Medulla oblongata (tissue), 1 donor: ENCODE data around the gene MTFR1L.

Source experiments
- DNase-seq: peaks from one replicate; pipeline ENCODE4 v3.0.0-alpha.2; 2015; ENCODE audit errors: extremely low spot score

The MTFR1L gene

GRCh38 chr1:25790472-25790871 lies 29.3 kb upstream of the MTFR1L start:
- no peak for DNase-seq

GRCh38 chr1:25792115-25792514 lies 27.6 kb upstream of the MTFR1L start:
- DNase-seq = no peak

- DNase-seq = no peak
Measured at GRCh38 chr1:25793585-25794170, 26.1 kb upstream of the MTFR1L start.

- DNase-seq = no peak
Measured at GRCh38 chr1:25794325-25794724, 25.4 kb upstream of the MTFR1L start.

GRCh38 chr1:25795211-25795610 lies 24.5 kb upstream of the MTFR1L start:
- DNase-seq = no peak

GRCh38 chr1:25795946-25796810 lies 23.6 kb upstream of the MTFR1L start:
- DNase-seq = no peak

GRCh38 chr1:25796811-25797458 lies 22.8 kb upstream of the MTFR1L start:
- peak; percentile 91 for DNase-seq

GRCh38 chr1:25797939-25798338 lies 21.8 kb upstream of the MTFR1L start:
- no peak for DNase-seq

- DNase-seq = no peak
Measured at GRCh38 chr1:25798666-25799351, 20.9 kb upstream of the MTFR1L start.

- DNase-seq = no peak
Measured at GRCh38 chr1:25799352-25799934, 20.3 kb upstream of the MTFR1L start.

- no peak for DNase-seq
Measured at GRCh38 chr1:25799935-25800702, 19.6 kb upstream of the MTFR1L start, which contains the start of gene SELENON. Gene SELENON, plus strand, starts transcription at chr1:25800193. Its CDS starts 38 bp downstream, at chr1:25800231.

GRCh38 chr1:25800703-25801377 lies 18.9 kb upstream of the MTFR1L start:
- no peak for DNase-seq

- DNase-seq = no peak
Measured at GRCh38 chr1:25802915-25803314, 16.8 kb upstream of the MTFR1L start.

- no peak for DNase-seq
Measured at GRCh38 chr1:25803368-25803767, 16.4 kb upstream of the MTFR1L start.

- no peak for DNase-seq
Measured at GRCh38 chr1:25804244-25804963, 15.3 kb upstream of the MTFR1L start.

GRCh38 chr1:25804964-25805862 lies 14.5 kb upstream of the MTFR1L start:
- DNase-seq = no peak

- DNase-seq = peak; percentile 85
Measured at GRCh38 chr1:25805863-25806225, 13.9 kb upstream of the MTFR1L start.

GRCh38 chr1:25806418-25806817 lies 13.3 kb upstream of the MTFR1L start:
- DNase-seq = peak; percentile 53
